Measurements from ENCODE around the gene SLC45A3. TPM values are rescaled to one million over a fixed set of nuclear protein-coding genes. Genes with fewer than 3 reads are reported as not detected.

Gene SLC45A3
- total RNA-seq, 2 donors from 2014 or later, result 17.9 to 29.6 TPM

DNA sequence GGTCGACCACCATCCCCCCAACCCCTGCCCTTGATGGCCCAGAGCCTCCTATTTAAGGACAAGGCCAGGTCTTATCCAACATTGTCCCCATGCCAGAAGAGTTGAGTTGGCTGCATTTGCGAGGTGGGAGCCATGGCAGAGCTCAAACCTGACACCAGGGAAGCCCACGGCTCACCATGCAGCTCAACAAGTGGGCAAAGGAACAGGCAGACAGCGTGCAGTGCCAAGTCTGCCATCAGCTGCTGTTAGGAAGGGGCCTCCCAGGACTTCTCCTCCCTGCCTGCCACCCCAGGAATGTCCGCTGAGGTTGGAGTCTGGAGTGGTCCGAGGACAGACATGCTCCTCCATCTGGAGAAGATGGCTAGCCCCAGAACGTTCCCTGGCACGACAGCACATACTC is 19.9 kb downstream of the SLC45A3 start:
- DNase-seq, result no peak
- Histone ChIP-seq H3K27me3 (no peaks in the 10 kb centered on the region), H3K9ac (ENCODE audit: low read depth in 2 of 2, low read length in 2 of 2) (no peak overlapping the region), H3K27ac (no peak overlapping the region), H3K4me3 (no peak overlapping the region), H3K36me3 (no peaks in the 10 kb centered on the region), H3K4me1 (peaks cover 10% of the 10 kb centered on the region), H3K9me3 (no peaks in the 10 kb centered on the region)
- intact Hi-C loops (cut with DNase I), result loop anchor here (10.0 kb wide), 1 partner anchor 314 kb away; no protein-coding TSS in a partner anchor
- TF ChIP-seq, protein P1, sequence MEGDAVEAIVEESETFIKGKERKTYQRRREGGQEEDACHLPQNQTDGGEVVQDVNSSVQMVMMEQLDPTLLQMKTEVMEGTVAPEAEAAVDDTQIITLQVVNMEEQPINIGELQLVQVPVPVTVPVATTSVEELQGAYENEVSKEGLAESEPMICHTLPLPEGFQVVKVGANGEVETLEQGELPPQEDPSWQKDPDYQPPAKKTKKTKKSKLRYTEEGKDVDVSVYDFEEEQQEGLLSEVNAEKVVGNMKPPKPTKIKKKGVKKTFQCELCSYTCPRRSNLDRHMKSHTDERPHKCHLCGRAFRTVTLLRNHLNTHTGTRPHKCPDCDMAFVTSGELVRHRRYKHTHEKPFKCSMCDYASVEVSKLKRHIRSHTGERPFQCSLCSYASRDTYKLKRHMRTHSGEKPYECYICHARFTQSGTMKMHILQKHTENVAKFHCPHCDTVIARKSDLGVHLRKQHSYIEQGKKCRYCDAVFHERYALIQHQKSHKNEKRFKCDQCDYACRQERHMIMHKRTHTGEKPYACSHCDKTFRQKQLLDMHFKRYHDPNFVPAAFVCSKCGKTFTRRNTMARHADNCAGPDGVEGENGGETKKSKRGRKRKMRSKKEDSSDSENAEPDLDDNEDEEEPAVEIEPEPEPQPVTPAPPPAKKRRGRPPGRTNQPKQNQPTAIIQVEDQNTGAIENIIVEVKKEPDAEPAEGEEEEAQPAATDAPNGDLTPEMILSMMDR (IDR thresholded peaks at IDR 0.05), result no peak

DNA sequence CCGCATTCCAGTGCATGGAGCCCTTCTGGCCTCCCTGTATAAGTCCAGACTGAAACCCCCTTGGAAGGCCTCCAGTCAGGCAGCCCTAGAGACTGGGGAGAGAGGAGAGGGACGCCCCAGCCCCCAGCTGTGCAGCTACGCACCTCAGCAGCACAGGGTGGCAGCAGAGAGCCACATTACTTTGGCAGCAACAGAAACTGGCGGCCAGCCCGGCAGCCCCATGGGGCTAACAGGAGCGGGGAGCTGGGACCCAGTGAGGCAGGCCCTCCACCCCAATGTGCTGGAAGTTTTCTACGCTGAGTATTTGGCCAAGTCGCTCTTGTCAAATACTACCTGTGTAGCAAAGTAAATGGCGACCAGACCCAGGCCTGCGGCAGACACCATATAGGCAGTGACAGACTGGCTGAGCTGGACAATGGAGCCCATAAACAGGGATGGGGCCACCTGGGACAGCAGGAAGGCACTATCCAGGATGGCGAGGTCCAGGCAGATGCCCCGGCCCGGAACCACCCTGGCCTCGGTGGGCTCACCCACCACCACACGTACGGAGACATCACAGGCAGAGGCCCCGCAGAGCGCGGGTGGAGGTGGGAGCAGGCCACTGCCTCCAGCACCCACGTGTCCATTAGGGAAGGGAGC is 21.2 kb downstream of the SLC45A3 start:
- Histone ChIP-seq H3K4me3 (no peak overlapping the region), H3K4me1 (no peaks in the 10 kb centered on the region), H3K27ac (no peak overlapping the region), H3K9me3 (no peaks in the 10 kb centered on the region), H3K9ac (ENCODE audit: low read depth in 2 of 2, low read length in 2 of 2) (no peak overlapping the region), H3K27me3 (no peaks in the 10 kb centered on the region), H3K36me3 (no peaks in the 10 kb centered on the region)
- TF ChIP-seq, protein P1 (IDR thresholded peaks at IDR 0.05), result peak; percentile 89
- intact Hi-C loops (cut with DNase I), result loop anchor here (1.0 to 5.0 kb wide), 2 partner anchors 51 to 67 kb away; no protein-coding TSS in a partner anchor
- DNase-seq, result peak; percentile 82

DNA sequence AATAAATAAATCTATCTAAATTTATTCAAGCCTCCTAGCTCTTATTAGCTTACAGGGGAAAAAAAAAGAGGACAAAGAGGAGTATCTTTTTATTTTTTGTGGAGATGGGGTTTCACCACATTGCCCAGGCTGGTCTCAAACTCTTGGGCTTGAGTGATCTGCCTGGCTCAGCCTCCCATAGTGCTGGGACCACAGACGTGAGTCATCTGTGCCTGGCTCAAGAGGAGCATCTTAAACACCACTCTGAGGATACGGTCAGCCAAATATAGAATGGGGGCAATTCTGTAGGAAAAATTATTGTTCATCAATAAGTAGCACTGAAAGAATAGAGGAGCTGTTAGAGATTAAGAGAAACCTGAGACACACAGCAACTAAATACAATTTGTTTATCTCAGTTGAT is 24.1 kb downstream of the SLC45A3 start:
- Histone ChIP-seq H3K36me3 (no peaks in the 10 kb centered on the region), H3K4me1 (no peaks in the 10 kb centered on the region), H3K4me3 (no peak overlapping the region), H3K9me3 (no peaks in the 10 kb centered on the region), H3K27ac (no peak overlapping the region), H3K9ac (ENCODE audit: low read depth in 2 of 2, low read length in 2 of 2) (no peak overlapping the region), H3K27me3 (no peaks in the 10 kb centered on the region)
- no peak for DNase-seq
- intact Hi-C loops (cut with DNase I), result loop anchor here (2.0 to 5.0 kb wide), 2 partner anchors 64 to 127 kb away; no protein-coding TSS in a partner anchor
- TF ChIP-seq, protein P1 (IDR thresholded peaks at IDR 0.05), result no peak

DNA sequence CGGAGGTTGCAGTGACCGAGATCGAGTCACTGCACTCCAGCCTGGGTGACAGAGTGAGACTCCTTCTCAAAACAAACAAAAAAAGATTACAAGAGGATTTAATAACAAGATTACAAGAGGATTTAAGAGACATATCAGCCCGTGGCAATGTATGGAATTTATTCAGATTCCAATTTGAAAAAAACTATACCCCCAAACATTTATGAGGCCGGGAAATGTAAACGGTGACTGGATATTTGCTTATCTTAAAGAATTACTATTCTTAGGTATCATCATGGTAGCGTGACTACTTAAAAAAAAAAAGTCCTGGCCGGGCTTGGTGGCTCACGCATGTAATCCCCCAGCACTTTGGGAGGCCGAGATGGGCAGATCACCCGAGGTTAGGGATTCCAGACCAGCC is 27.3 kb downstream of the SLC45A3 start:
- intact Hi-C loops (cut with DNase I), result no loop called here
- no peaks in the 10 kb centered on the region for H3K4me1 ChIP-seq
- H3K9ac ChIP-seq (ENCODE audit: low read depth in 2 of 2, low read length in 2 of 2), result no peak overlapping the region
- no peaks in the 10 kb centered on the region for H3K36me3 ChIP-seq
- H3K27me3 ChIP-seq, result no peaks in the 10 kb centered on the region
- TF ChIP-seq, protein P1 (IDR thresholded peaks at IDR 0.05), result no peak
- no peak overlapping the region for H3K27ac ChIP-seq
- DNase-seq, result no peak
- no peaks in the 10 kb centered on the region for H3K9me3 ChIP-seq
- no peak overlapping the region for H3K4me3 ChIP-seq

DNA sequence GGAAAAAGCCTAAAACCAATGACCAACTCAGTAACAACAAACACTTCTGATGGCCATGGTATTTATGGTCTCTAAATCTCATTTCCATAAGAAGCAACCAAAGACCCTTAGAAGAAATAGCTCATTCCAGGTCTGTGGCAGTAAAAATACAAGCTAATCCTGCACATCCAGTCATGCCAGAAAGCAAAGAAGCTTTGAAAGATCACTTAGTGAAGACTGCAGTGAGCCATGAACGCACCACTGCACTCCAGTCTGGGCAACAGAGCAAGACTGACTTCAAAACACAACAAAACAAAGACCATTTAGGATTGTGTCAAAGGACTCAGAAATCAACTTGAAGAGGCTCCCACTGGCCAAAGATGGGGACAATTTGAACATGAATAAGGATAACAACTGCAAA is 30.1 kb downstream of the SLC45A3 start:
- H3K27me3 ChIP-seq, result no peaks in the 10 kb centered on the region
- no peak overlapping the region for H3K4me3 ChIP-seq
- no peak overlapping the region for H3K27ac ChIP-seq
- H3K36me3 ChIP-seq, result no peaks in the 10 kb centered on the region
- H3K9me3 ChIP-seq, result no peaks in the 10 kb centered on the region
- intact Hi-C loops (cut with DNase I), result no loop called here
- no peak overlapping the region for H3K9ac ChIP-seq (ENCODE audit: low read depth in 2 of 2, low read length in 2 of 2)
- TF ChIP-seq, protein P1 (IDR thresholded peaks at IDR 0.05), result no peak
- H3K4me1 ChIP-seq, result no peaks in the 10 kb centered on the region
- DNase-seq, result no peak
